ENCODE data around the gene ZBTB7B. TPM values are rescaled to one million over a fixed set of nuclear protein-coding genes. Genes with fewer than 3 reads are reported as not detected.

ZBTB7B gene
- total RNA-seq, 1 experiment from 2014 or later = 22.2 TPM

GRCh38 chr1:155052439-155053395 is 50.1 kb downstream of the ZBTB7B start:
- DNase-seq (ENCODE audit: low read depth) = peak; percentile 61

- no peak for DNase-seq (ENCODE audit: low read depth)
These were observed 51.0 kb downstream of the ZBTB7B start for GRCh38 chr1:155053531-155054105.

- no peak for DNase-seq (ENCODE audit: low read depth)
These were observed 54.5 kb downstream of the ZBTB7B start for GRCh38 chr1:155057104-155057503.

GRCh38 chr1:155057788-155058211 is 55.2 kb downstream of the ZBTB7B start:
- no peak for DNase-seq (ENCODE audit: low read depth)

- no peak for DNase-seq (ENCODE audit: low read depth)
These were observed 58.1 kb downstream of the ZBTB7B start for GRCh38 chr1:155060736-155061135.

GRCh38 chr1:155061381-155062150 is 59.0 kb downstream of the ZBTB7B start:
- peak; percentile 90 for DNase-seq (ENCODE audit: low read depth)

- no peak for DNase-seq (ENCODE audit: low read depth)
These were observed 59.6 kb downstream of the ZBTB7B start for GRCh38 chr1:155062151-155062686.

GRCh38 chr1:155062702-155063411 is 60.3 kb downstream of the ZBTB7B start:
- DNase-seq (ENCODE audit: low read depth) = no peak

GRCh38 chr1:155063550-155064110 is 61.0 kb downstream of the ZBTB7B start, which contains the start of gene EFNA4:
EFNA4 (plus strand) TSS chr1:155063740; CDS start chr1:155063824, 84 bp downstream.
- DNase-seq (ENCODE audit: low read depth) = peak; percentile 83

GRCh38 chr1:155064111-155064831 is 61.7 kb downstream of the ZBTB7B start:
- DNase-seq (ENCODE audit: low read depth) = no peak

GRCh38 chr1:155064832-155065429 is 62.3 kb downstream of the ZBTB7B start:
- DNase-seq (ENCODE audit: low read depth) = no peak

GRCh38 chr1:155066777-155067176 is 64.2 kb downstream of the ZBTB7B start:
- DNase-seq (ENCODE audit: low read depth) = no peak

Small RNA genes within 50 kb of the gene (small RNA-seq; reads per million reads assigned to genes)
- not detected for gene MIR4258

Other genes starting within 250 kb of the ZBTB7B start
- 0.20 and 0.34 TPM in 2 replicates for gene KCNN3, start 132.5 kb upstream of the ZBTB7B start, total RNA-seq (2014; rRNA removed; shearing (Covaris generic))
- gene PMVK, start 66.1 kb upstream of the ZBTB7B start, total RNA-seq (2014; rRNA removed; shearing (Covaris generic)) = 6.2 and 10.8 TPM in 2 replicates
- gene PBXIP1, start 46.7 kb upstream of the ZBTB7B start, total RNA-seq (2014; rRNA removed; shearing (Covaris generic)) = 12.0 and 13.9 TPM in 2 replicates
- gene PYGO2, start 41.0 kb upstream of the ZBTB7B start, total RNA-seq (2014; rRNA removed; shearing (Covaris generic)) = 26.3 and 32.4 TPM in 2 replicates
- 126 and 173 TPM in 2 replicates for gene SHC1, start 32.1 kb upstream of the ZBTB7B start, total RNA-seq (2014; rRNA removed; shearing (Covaris generic))
- 210 and 222 TPM in 2 replicates for gene CKS1B, start 28.1 kb upstream of the ZBTB7B start, total RNA-seq (2014; rRNA removed; shearing (Covaris generic))
- gene FLAD1, start 19.5 kb upstream of the ZBTB7B start, total RNA-seq (2014; rRNA removed; shearing (Covaris generic)) = 49.5 and 50.0 TPM in 2 replicates
- 0.64 TPM in 1 of 2 replicates, not detected in the other for gene LENEP, start 9.2 kb upstream of the ZBTB7B start, total RNA-seq (2014; rRNA removed; shearing (Covaris generic))
- gene DCST2, start 31.0 kb downstream of the ZBTB7B start, total RNA-seq (2014; rRNA removed; shearing (Covaris generic)) = 0.03 TPM in 1 of 2 replicates, not detected in the other
- 0.17 TPM in 1 of 2 replicates, not detected in the other for gene DCST1, start 31.0 kb downstream of the ZBTB7B start, total RNA-seq (2014; rRNA removed; shearing (Covaris generic))
- gene ADAM15, start 48.5 kb downstream of the ZBTB7B start, total RNA-seq (2014; rRNA removed; shearing (Covaris generic)) = 198 and 262 TPM in 2 replicates
- gene EFNA4, start 60.9 kb downstream of the ZBTB7B start, total RNA-seq (2014; rRNA removed; shearing (Covaris generic)) = 8.4 and 11.0 TPM in 2 replicates
- 3.3 and 7.0 TPM in 2 replicates for gene EFNA3, start 76.0 kb downstream of the ZBTB7B start, total RNA-seq (2014; rRNA removed; shearing (Covaris generic))
- gene EFNA1, start 125.1 kb downstream of the ZBTB7B start, total RNA-seq (2014; rRNA removed; shearing (Covaris generic)) = 1.4 and 3.6 TPM in 2 replicates
- 36.9 and 42.2 TPM in 2 replicates for gene SLC50A1, start 133.1 kb downstream of the ZBTB7B start, total RNA-seq (2014; rRNA removed; shearing (Covaris generic))
- gene DPM3, start 137.7 kb downstream of the ZBTB7B start, total RNA-seq (2014; rRNA removed; shearing (Covaris generic)) = 36.0 and 42.9 TPM in 2 replicates
- gene KRTCAP2, start 170.5 kb downstream of the ZBTB7B start, total RNA-seq (2014; rRNA removed; shearing (Covaris generic)) = 126 and 170 TPM in 2 replicates
- 3.1 and 4.1 TPM in 2 replicates for gene TRIM46, start 171.0 kb downstream of the ZBTB7B start, total RNA-seq (2014; rRNA removed; shearing (Covaris generic))
- 2.7 and 3.1 TPM in 2 replicates for gene THBS3, start 205.1 kb downstream of the ZBTB7B start, total RNA-seq (2014; rRNA removed; shearing (Covaris generic))
- 50.0 and 54.0 TPM in 2 replicates for gene MTX1, start 205.9 kb downstream of the ZBTB7B start, total RNA-seq (2014; rRNA removed; shearing (Covaris generic))